Ectodermal cell (in vitro differentiated cells): ENCODE measurements around the gene BRAT1.

Source experiments
- H3K27ac ChIP-seq: 2 replicates; pipeline ENCODE4 v1.7.0; 2013; ENCODE audit warnings: mild to moderate bottlenecking, low read depth, low read length; ENCODE audit not compliant: insufficient read depth, poor library complexity, severe bottlenecking
- H3K27me3 ChIP-seq: 2 replicates; pipeline ENCODE4 v1.7.0; 2013; ENCODE audit warnings: mild to moderate bottlenecking, low read length; ENCODE audit not compliant: insufficient read depth, control insufficient read depth, poor library complexity, severe bottlenecking
- H3K36me3 ChIP-seq: one replicate; pipeline ENCODE4 v1.7.0; 2013; ENCODE audit warnings: low read length; ENCODE audit not compliant: control insufficient read depth, insufficient read depth
- H3K4me1 ChIP-seq: one replicate; pipeline ENCODE4 v1.7.0; 2013; ENCODE audit warnings: low read length; ENCODE audit not compliant: control insufficient read depth, insufficient read depth
- H3K4me3 ChIP-seq: 2 replicates; pipeline ENCODE4 v1.7.0; 2013; ENCODE audit warnings: low read depth, low read length, control low read depth; ENCODE audit not compliant: insufficient read depth
- H3K9me3 ChIP-seq: 2 replicates; pipeline ENCODE4 v1.7.0; 2013; ENCODE audit warnings: mild to moderate bottlenecking, low read length, moderate library complexity; ENCODE audit not compliant: control insufficient read depth
- whole genome bisulfite sequencing, 2 experiments: methylation state at CpG; one replicate each; pipeline ENCODE4 v1.1.7; 2013; ENCODE audit warnings: missing lambda C conversion rate in 2 of 2; 5-methylcytosine and 5-hydroxymethylcytosine counted together

Gene BRAT1

GRCh38 chr7:2523461-2523936 is 31.8 kb downstream of the BRAT1 start:
- Histone ChIP-seq H3K9me3 (no peaks in the 10 kb centered on the region), H3K4me3 (peak overlapping the region; percentile 73), H3K27me3 (peaks cover 7% of the 10 kb centered on the region), H3K27ac (peak overlapping the region; percentile 85), H3K4me1 (peaks cover 67% of the 10 kb centered on the region), H3K36me3 (peaks cover 23% of the 10 kb centered on the region)
- WGBS, 2 experiments = 2% methylated on average over 22 of the region's 22 CpGs

GRCh38 chr7:2522780-2523433 is 32.4 kb downstream of the BRAT1 start:
- H3K4me1 ChIP-seq = peaks cover 73% of the 10 kb centered on the region
- WGBS, 2 experiments = 23 to 29% methylated on average over 19 of the region's 19 CpGs
- peak overlapping the region; percentile 73 for H3K4me3 ChIP-seq
- H3K9me3 ChIP-seq = no peaks in the 10 kb centered on the region
- H3K27ac ChIP-seq = peak overlapping the region; percentile 85
- H3K36me3 ChIP-seq = peaks cover 21% of the 10 kb centered on the region
- H3K27me3 ChIP-seq = peaks cover 13% of the 10 kb centered on the region

GRCh38 chr7:2521952-2522591 is 33.3 kb downstream of the BRAT1 start:
- Histone ChIP-seq H3K27ac (no peak overlapping the region), H3K4me1 (peaks cover 75% of the 10 kb centered on the region), H3K36me3 (peaks cover 15% of the 10 kb centered on the region), H3K27me3 (peaks cover 17% of the 10 kb centered on the region), H3K4me3 (peak overlapping the region; percentile 73), H3K9me3 (no peaks in the 10 kb centered on the region)
- WGBS, 2 experiments = 18 to 28% methylated on average over 17 of the region's 17 CpGs

- peak overlapping the region; percentile 73 for H3K4me3 ChIP-seq
- H3K27me3 ChIP-seq = peaks cover 17% of the 10 kb centered on the region
- H3K4me1 ChIP-seq = peaks cover 75% of the 10 kb centered on the region
- peaks cover 9% of the 10 kb centered on the region for H3K36me3 ChIP-seq
- WGBS, 2 experiments = 9 to 10% methylated on average over 21 of the region's 21 CpGs
- no peak overlapping the region for H3K27ac ChIP-seq
- H3K9me3 ChIP-seq = no peaks in the 10 kb centered on the region
Observed at GRCh38 chr7:2521341-2521745, 34.0 kb downstream of the BRAT1 start.

GRCh38 chr7:2520761-2521290 is 34.5 kb downstream of the BRAT1 start:
- 10 to 17% methylated on average over 12 of the region's 12 CpGs for WGBS, 2 experiments

GRCh38 chr7:2520131-2520760 is 35.1 kb downstream of the BRAT1 start:
- H3K4me3 ChIP-seq = peak overlapping the region; percentile 73
- H3K27me3 ChIP-seq = peaks cover 17% of the 10 kb centered on the region
- no peaks in the 10 kb centered on the region for H3K36me3 ChIP-seq
- H3K4me1 ChIP-seq = peaks cover 67% of the 10 kb centered on the region
- H3K27ac ChIP-seq = no peak overlapping the region
- H3K9me3 ChIP-seq = no peaks in the 10 kb centered on the region
- WGBS, 2 experiments = 2% methylated on average over 37 of the region's 37 CpGs

More at GRCh38 chr7:2520761-2521290, 34.5 kb downstream of the BRAT1 start:
- peak overlapping the region; percentile 73 for H3K4me3 ChIP-seq
- peaks cover 17% of the 10 kb centered on the region for H3K27me3 ChIP-seq
- H3K9me3 ChIP-seq = no peaks in the 10 kb centered on the region
- peaks cover 72% of the 10 kb centered on the region for H3K4me1 ChIP-seq
- H3K36me3 ChIP-seq = peaks cover 4% of the 10 kb centered on the region
- no peak overlapping the region for H3K27ac ChIP-seq

GRCh38 chr7:2519119-2519930 is 36.0 kb downstream of the BRAT1 start, which contains the start of gene LFNG:
LFNG (plus strand) TSS chr7:2519774; CDS start chr7:2519862, 88 bp downstream.
- H3K4me1 ChIP-seq = peaks cover 57% of the 10 kb centered on the region
- peak within 1 kb of the TSS; percentile 73 for H3K4me3 ChIP-seq

GRCh38 chr7:2518737-2519118 is 36.6 kb downstream of the BRAT1 start:
- H3K4me3 ChIP-seq = peak overlapping the region; percentile 73
- WGBS, 2 experiments = 1 to 2% methylated on average over 41 of the region's 41 CpGs
- H3K36me3 ChIP-seq = no peaks in the 10 kb centered on the region
- H3K9me3 ChIP-seq = no peaks in the 10 kb centered on the region
- H3K27ac ChIP-seq = no peak overlapping the region
- peaks cover 17% of the 10 kb centered on the region for H3K27me3 ChIP-seq
- peaks cover 57% of the 10 kb centered on the region for H3K4me1 ChIP-seq

More at GRCh38 chr7:2519119-2519930, 36.0 kb downstream of the BRAT1 start, which contains the start of gene LFNG:
- H3K27ac ChIP-seq = no peak within 1 kb of the TSS
- no peaks in the 10 kb centered on the region for H3K9me3 ChIP-seq
- peaks cover 17% of the 10 kb centered on the region for H3K27me3 ChIP-seq
- H3K36me3 ChIP-seq = no peaks in the 10 kb centered on the region
- WGBS, 2 experiments = 0% methylated on average over 95 of the region's 95 CpGs

- Histone ChIP-seq H3K27ac (no peak overlapping the region), H3K36me3 (no peaks in the 10 kb centered on the region), H3K9me3 (no peaks in the 10 kb centered on the region), H3K27me3 (peaks cover 17% of the 10 kb centered on the region), H3K4me1 (peaks cover 57% of the 10 kb centered on the region), H3K4me3 (no peak overlapping the region)
- 44 to 47% methylated on average over 18 of the region's 18 CpGs for WGBS, 2 experiments
Observed at GRCh38 chr7:2517678-2518507, 37.4 kb downstream of the BRAT1 start.
